GM18498 (cell line): ENCODE results near the gene CLDN19.
"Not testable (repeated sequence)": the region's sequence is repeated elsewhere in the genome, so short reads cannot be mapped to it uniquely, and the experiment has no call there.

Experiments used
- ATAC-seq: cut with Tn5 transposase; IDR thresholded peaks from one replicate; pipeline ENCODE4 v1.9.1; 2021; ENCODE audit warnings: mild to moderate bottlenecking, moderate library complexity; ENCODE audit not compliant: unreplicated experiment

CLDN19 gene

GRCh38 chr1:42761567-42761966 is 21.5 kb upstream of the CLDN19 start:
- no peak for ATAC-seq

- no peak for ATAC-seq
Observed at GRCh38 chr1:42759114-42759513, 19.1 kb upstream of the CLDN19 start.

DNA sequence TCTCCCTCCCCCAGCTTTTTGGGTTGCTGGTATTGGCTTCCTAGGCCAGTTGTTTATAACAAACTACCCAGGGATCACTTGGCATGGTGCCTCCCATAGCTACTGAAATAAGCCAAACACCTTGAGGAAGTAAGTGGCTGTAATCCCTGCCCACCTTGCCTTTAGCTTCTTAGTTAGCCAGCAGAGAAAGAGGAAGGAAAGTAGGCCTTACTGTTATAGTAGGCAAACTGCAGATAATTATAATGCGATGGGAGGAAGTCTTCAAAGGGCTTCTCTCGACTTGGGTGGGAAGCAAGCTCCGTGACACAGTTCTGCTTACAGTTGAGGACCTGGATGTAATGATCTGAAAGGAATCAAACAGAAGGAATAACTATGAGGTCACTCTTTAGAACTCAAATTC is 18.6 kb upstream of the CLDN19 start:
- no peak for ATAC-seq

- no peak for ATAC-seq
Observed at GRCh38 chr1:42757892-42758275, 17.8 kb upstream of the CLDN19 start.

DNA sequence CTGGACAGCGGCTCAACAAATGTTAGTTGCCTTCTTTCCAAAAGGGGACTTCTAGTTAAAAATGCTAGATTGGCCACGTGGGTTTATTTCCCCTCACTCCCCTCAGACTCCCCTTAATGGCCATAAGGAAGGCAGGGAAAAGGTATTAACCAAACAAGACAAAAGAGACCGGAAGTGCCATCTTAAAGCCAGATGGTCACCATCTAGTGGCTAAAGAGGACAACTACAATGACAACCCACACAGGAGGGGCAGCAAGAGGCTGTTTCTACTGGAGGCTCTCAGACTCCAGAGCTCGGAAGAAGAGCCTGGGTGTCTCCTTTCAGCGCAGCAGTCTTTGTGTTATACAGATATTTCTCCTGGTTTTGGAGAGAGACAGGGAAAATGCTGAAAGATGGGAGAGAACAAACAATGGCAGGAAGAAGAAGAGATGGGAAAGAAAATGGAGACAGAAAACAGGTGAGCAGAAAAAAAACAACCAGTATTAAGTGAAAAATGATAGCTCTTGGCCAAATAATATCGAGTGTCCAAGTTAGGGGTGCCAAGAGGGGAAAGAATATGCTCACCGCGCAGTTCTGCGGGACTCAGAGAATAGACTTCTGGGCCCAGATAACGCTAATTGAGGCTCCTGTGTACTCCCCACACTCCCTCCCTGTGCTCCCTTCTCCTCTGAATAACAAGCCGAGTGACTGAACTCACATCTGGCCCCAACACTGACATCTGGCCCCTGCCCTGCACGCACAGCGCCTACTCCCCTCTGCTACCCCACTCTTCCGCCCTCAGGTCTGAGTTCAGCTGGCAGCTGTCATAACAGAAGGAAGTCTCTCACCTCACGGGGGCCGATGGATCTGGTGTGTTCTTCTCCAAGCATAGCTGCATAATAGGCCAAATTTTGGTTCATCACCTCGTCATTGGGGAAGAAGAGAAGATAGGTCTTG is 17.2 kb upstream of the CLDN19 start:
- no peak for ATAC-seq

DNA sequence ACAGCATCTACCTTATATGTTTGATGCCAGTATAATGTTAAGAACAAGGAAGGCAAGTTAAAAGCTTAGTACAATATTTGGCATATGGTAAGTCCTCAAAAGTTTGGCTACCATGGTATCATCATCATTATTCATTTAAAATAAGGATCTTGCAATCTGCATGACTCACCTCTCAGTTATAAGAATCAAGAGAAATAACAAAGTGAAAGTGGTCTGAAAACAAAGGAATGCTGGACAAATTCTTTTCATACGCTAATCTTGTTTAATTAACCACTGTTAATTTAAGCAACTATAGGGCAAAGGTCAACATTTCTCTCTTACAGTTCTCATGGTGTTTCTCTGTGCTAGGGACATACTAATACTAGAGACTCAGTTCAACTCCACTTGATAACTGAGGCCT is 13.0 kb upstream of the CLDN19 start:
- ATAC-seq: no peak

- ATAC-seq: no peak
Observed at GRCh38 chr1:42752284-42752683, 12.2 kb upstream of the CLDN19 start.

DNA sequence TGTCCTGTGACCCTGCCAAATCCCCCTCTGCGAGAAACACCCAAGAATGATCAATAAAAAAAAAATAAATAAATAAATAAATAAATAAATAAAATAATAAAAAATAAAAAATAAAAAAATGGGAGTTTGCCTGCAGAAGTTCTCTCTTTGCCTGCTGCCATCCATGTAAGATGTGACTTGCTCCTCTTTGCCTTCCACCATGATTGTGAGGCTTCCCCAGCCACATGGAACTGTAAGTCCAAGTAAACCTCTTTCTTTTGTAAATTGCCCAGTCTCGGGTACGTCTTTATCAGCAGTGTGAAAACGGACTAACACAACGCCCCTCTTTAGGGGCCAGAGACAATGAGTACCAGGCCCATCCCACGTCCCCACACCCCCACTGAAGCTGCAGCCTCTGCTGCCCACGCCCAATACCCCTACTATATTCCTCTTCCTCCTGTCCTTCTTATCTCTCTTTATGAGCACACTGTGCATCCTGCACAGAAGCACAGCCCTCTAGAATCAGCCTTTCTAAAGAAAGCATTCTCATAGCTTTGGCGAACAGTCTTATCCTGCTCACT is 11.6 kb upstream of the CLDN19 start:
- not testable (repeated sequence) for ATAC-seq

DNA sequence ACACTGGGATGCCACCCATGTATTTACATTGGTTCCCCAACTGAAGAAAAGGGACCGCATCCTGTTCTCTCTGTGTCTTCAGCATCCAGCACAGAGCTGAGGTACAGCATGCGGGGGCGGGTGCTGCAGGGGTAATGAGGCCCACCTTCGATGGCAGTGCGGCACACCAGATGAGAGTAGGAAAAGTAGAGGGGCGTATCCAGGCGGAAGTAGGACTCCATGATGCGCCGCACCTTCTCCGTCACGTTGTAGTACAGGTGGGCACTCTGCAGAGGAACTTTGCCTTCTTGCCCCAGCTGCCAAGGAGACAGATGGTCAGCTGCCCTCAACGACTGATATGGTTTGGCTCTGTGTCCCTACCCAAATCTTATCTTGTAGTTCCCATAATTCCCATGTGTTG is 10.0 kb upstream of the CLDN19 start:
- no peak for ATAC-seq

GRCh38 chr1:42748461-42749410 is 8.7 kb upstream of the CLDN19 start:
- ATAC-seq: no peak

DNA sequence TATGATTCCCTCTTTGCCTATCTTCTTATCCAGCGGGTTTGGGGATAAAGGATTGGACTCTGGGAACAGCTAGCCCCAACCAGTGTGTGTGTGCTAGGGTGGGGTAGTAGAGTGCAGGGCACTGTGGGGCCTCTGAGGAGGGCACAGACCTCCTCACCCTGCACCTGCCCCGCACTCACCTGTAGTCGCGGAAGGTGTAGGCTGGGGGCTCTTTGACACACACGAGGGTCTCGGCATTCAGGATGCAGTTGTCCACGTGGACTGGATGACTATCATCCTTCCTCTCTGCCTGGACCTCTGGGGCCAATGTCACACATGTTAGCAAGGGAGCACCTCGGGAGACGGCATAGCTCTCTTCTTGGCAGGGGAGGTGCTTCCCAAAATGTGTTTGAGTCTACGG is 8.0 kb upstream of the CLDN19 start:
- no peak for ATAC-seq

DNA sequence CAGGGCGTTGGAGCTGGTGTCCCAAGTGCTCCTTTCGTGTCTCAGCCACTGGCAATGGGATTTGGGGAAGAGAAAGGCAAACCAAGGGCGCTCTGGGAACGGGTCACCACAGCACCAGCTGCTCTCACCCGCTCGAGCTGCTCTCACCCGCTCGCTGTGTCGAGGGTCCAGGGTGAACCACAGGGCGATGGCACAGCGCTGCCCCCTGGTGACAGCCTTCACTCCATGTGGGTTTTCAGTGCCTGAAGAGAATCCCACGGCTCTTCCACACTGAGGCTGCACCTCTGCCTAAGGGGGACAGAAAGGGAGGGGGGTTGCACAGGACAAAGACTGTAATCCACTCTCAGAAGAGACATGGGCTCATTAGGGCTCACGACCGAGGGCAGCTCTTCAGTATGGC is 7.1 kb upstream of the CLDN19 start:
- ATAC-seq: no peak

- no peak for ATAC-seq
Observed at GRCh38 chr1:42746436-42747105, 6.5 kb upstream of the CLDN19 start.

DNA sequence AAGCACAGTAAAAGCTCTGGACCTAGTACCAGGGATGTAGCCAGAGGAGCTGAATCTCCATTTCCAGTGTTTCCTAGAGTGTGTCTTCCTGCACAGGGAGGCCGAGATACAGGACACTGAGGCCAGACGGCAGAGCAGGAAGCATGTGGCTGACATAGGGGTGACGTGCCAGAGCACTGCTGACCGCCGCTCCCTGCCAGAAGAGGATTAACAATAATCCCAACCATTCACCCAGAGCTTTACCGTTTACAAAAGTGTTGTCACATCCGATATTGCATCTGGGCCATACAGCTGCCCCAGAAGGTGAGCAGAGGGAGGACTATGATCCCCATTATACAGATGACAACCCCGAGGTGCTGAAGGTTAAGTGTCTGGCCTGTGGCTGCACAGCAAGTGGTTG is 5.8 kb upstream of the CLDN19 start:
- ATAC-seq: no peak

GRCh38 chr1:42744148-42744413 is 4.0 kb upstream of the CLDN19 start:
- ATAC-seq: no peak

DNA sequence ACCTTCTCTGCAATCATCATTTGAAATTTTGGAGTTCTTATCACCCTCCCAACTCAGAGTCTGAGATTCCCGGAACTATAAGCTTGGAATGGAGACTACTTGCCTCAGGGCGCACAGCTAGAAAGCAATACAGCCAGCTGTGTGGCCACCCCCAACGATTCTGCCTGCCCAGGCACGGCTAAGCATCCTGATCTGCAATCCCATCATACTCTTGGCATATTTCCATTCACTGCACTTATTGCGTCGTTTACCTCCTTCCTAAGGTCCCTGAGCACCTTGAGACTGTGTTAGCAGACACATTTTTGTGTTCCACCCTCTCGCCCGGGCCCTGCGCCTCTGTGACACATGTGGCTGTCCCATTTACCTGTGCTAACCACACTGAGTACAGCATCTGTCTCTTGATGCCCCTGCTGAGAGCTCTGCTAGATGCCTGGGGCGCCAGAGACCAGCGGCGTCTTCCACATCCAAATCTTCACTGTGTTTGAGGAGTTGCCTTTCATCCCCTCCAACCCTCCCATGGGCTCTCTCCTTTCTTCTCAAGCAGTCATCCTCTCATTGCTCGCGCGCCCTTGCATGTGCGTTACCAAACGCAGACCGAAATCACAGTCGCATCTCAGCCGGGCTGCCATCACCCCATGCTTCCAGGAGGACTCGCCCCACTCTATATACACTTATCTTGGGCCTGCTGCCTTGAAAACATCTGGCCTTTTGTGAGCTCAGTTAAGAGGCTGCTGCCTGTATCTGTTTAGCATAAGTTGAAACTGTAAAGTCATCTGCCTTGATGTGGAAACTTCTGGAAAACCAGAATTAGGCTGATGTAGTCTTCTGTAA is 3.5 kb upstream of the CLDN19 start:
- ATAC-seq: no peak

GRCh38 chr1:42742617-42743316 is 2.7 kb upstream of the CLDN19 start:
- no peak for ATAC-seq

DNA sequence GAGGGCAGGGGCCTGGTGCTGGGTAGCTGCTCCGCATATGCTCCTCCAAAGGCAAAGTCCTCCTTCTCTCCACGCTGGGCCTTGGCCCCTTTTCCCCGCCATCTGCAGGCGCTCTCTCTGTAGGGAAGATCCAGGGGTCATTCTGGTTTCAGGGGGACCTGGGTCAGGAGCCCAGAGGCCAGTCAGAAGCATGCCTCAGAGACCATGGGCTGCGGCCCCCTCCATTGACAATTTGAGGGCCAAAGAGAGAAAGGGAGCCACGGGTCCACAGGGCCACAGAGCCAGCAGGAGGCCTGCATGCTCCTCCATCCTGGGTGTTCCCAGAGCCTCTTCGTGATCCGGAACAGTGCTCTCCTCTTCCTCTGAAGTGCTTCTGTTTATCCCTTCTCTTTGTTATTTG is 2.1 kb upstream of the CLDN19 start:
- ATAC-seq: no peak

- no peak for ATAC-seq
Observed at GRCh38 chr1:42741706-42742105, 1.7 kb upstream of the CLDN19 start.
